Measurements from ENCODE around the gene GRIN1. TPM values are rescaled to one million over a fixed set of nuclear protein-coding genes. Genes with fewer than 3 reads are reported as not detected.
A peak's percentile ranks its signal among the peaks of the same experiment; 100 is the strongest.

GRIN1 gene
- total RNA-seq, 6 experiments from 2014 or later, result not detected

GRCh38 chr9:137215196-137215986, 76.4 kb downstream of the GRIN1 start:
- H3K36me3 ChIP-seq, result no peaks in the 10 kb centered on the region
- ATAC-seq (no peak), DNase-seq (no peak)
- no peak overlapping the region for H3K27ac ChIP-seq
- no peaks in the 10 kb centered on the region for H3K9me3 ChIP-seq
- no peaks in the 10 kb centered on the region for H3K4me1 ChIP-seq
- TF ChIP-seq CTCF (IDR thresholded peaks at IDR 0.05) (no peak), POLR2A (IDR thresholded peaks at IDR 0.05) (no peak)
- H3K27me3 ChIP-seq, result no peaks in the 10 kb centered on the region
- no peak overlapping the region for H3K4me3 ChIP-seq
- WGBS (ENCODE audit: insufficient coverage, low coverage, low lambda C conversion rate, missing lambda C conversion rate), result no CpG with 5 or more reads among the region's 22 CpGs
- intact Hi-C loops (cut with DNase I), result no loop called here

GRCh38 chr9:137216188-137216965, 77.4 kb downstream of the GRIN1 start:
- Histone ChIP-seq H3K27me3 (no peaks in the 10 kb centered on the region), H3K4me3 (no peak overlapping the region), H3K4me1 (peaks cover 0 to under 1% (median 0%) of the 10 kb centered on the region in 4 donors), H3K27ac (no peak overlapping the region), H3K9me3 (no peaks in the 10 kb centered on the region), H3K36me3 (no peaks in the 10 kb centered on the region)
- no peak for DNase-seq
- intact Hi-C loops (cut with DNase I), result no loop called here
- no peak for ATAC-seq
- no peak for TF ChIP-seq CTCF (IDR thresholded peaks at IDR 0.05)
- no peak for TF ChIP-seq POLR2A (IDR thresholded peaks at IDR 0.05)
- WGBS (ENCODE audit: insufficient coverage, low coverage, low lambda C conversion rate, missing lambda C conversion rate), result no CpG with 5 or more reads among the region's 30 CpGs

GRCh38 chr9:137217276-137218211, 78.6 kb downstream of the GRIN1 start:
- peak in 1 of 3 donors; percentile 70 for DNase-seq
- Histone ChIP-seq H3K36me3 (no peaks in the 10 kb centered on the region), H3K9me3 (no peaks in the 10 kb centered on the region), H3K27me3 (no peaks in the 10 kb centered on the region), H3K27ac (no peak overlapping the region), H3K4me1 (peaks cover 0 to 5% (median 0%) of the 10 kb centered on the region in 4 donors), H3K4me3 (peak overlapping the region in 2 of 3 donors; percentile 17 to 29)
- peak; percentile 29 to 61 (median 44) for ATAC-seq
- no peak for TF ChIP-seq CTCF (IDR thresholded peaks at IDR 0.05)
- no peak for TF ChIP-seq POLR2A (IDR thresholded peaks at IDR 0.05)
- intact Hi-C loops (cut with DNase I), result no loop called here
- 77% methylated on average over 10 of the region's 36 CpGs for WGBS (ENCODE audit: insufficient coverage, low coverage, low lambda C conversion rate, missing lambda C conversion rate)

GRCh38 chr9:137218212-137218753, 79.3 kb downstream of the GRIN1 start:
- no CpG with 5 or more reads among the region's 30 CpGs for WGBS (ENCODE audit: insufficient coverage, low coverage, low lambda C conversion rate, missing lambda C conversion rate)
- Histone ChIP-seq H3K9me3 (no peaks in the 10 kb centered on the region), H3K27ac (no peak overlapping the region), H3K4me1 (peaks cover 0 to 11% (median 2%) of the 10 kb centered on the region in 4 donors), H3K4me3 (no peak overlapping the region), H3K27me3 (no peaks in the 10 kb centered on the region), H3K36me3 (no peaks in the 10 kb centered on the region)
- intact Hi-C loops (cut with DNase I), result no loop called here
- TF ChIP-seq POLR2A (IDR thresholded peaks at IDR 0.05), result no peak
- TF ChIP-seq CTCF (IDR thresholded peaks at IDR 0.05), result no peak
- ATAC-seq (no peak), DNase-seq (no peak)

All from right lobe of liver (tissue), 6 donors.